Measurements from ENCODE around the gene SPATA21. TPM values are rescaled to one million over a fixed set of nuclear protein-coding genes. Genes with fewer than 3 reads are reported as not detected.

Gene SPATA21
- total RNA-seq, 1 donor from 2014 or later, result not detected

Other genes starting within 250 kb of the SPATA21 start
- 6.4 TPM for gene ARHGEF19, start 224.8 kb downstream of the SPATA21 start, total RNA-seq
- 20.6 TPM for gene CPLANE2, start 200.2 kb downstream of the SPATA21 start, total RNA-seq
- 20.8 TPM for gene FBXO42, start 84.9 kb downstream of the SPATA21 start, total RNA-seq
- 134 TPM for gene SZRD1, start 70.2 kb downstream of the SPATA21 start, total RNA-seq
- gene NECAP2, start 3.3 kb upstream of the SPATA21 start, total RNA-seq, result 46.4 TPM
- 1,358 TPM for gene RNU1-1, start 76.9 kb upstream of the SPATA21 start, total RNA-seq
- 64.2 TPM for gene NBPF1, start 176.1 kb upstream of the SPATA21 start, total RNA-seq
- gene RNU1-3, start 229.5 kb upstream of the SPATA21 start, total RNA-seq, result 1,358 TPM